Measurements from ENCODE around the gene ZNF85.
A peak's percentile ranks its signal among the peaks of the same experiment; 100 is the strongest.
"Not testable (repeated sequence)": the region's sequence is repeated elsewhere in the genome, so short reads cannot be mapped to it uniquely, and the experiment has no call there.

The ZNF85 gene

DNA sequence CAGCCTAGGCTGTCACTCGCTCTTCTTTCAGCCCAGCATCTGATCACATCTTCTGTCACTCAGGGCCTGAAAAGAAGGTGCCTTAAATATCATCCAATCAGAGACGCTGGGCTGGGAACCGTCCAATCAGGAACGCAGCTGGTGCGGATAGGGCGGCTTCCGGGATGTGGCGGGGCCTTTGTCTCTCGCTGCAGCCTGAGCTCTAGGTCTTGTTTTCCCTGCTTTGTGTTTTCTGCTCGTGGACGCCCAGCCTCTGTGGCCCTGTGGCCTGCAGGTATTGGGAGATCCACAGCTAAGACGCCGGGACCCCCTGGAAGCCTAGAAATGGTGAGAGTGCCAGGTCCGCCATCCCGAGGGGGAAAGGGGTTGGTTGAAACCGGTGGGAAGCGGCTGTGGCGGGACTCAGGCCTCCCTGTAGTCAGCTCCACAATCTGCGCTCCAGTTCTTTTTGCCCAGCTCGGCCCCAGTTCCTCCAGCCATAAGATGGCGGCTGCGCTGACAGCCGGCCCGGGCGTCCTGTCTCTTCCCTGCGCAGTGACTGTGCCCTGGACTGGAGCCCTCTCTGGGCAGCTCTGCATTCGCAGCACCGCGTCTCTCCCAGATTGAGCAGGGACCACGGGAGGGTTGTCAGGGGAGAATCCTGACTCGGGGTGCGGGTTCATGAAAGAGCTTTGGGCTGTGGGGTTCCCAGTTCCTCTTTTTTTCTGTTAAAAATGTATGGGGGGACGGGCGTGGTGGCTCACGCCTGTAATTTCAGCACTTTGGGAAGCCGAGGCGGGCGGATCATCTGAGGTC, at the start of gene ZNF85:
TSS of gene ZNF85 (plus strand) at position 175 of the 795 bp plus-strand sequence. CDS start at position 325, 150 bp downstream.
- peak; percentile 59 for DNase-seq (ENCODE audit: low read depth, low spot score)
- POLR2A ChIA-PET, result interaction anchor here (1.1 to 1.2 kb wide), 2 partner anchors 97 to 436 kb away, joined by 3 to 4 read pairs; partner anchors contain the start of genes ZNF430 and ZNF738
- TF ChIP-seq, protein P1, sequence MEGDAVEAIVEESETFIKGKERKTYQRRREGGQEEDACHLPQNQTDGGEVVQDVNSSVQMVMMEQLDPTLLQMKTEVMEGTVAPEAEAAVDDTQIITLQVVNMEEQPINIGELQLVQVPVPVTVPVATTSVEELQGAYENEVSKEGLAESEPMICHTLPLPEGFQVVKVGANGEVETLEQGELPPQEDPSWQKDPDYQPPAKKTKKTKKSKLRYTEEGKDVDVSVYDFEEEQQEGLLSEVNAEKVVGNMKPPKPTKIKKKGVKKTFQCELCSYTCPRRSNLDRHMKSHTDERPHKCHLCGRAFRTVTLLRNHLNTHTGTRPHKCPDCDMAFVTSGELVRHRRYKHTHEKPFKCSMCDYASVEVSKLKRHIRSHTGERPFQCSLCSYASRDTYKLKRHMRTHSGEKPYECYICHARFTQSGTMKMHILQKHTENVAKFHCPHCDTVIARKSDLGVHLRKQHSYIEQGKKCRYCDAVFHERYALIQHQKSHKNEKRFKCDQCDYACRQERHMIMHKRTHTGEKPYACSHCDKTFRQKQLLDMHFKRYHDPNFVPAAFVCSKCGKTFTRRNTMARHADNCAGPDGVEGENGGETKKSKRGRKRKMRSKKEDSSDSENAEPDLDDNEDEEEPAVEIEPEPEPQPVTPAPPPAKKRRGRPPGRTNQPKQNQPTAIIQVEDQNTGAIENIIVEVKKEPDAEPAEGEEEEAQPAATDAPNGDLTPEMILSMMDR (IDR thresholded peaks at IDR 0.05; ENCODE audit: insufficient read depth, low read length, missing control alignments), result peak; percentile 0
- CTCF ChIA-PET, result no interaction called here
- H3K4me3 ChIP-seq (ENCODE audit: low read depth, low read length), result peak within 1 kb of the TSS; percentile 81

DNA sequence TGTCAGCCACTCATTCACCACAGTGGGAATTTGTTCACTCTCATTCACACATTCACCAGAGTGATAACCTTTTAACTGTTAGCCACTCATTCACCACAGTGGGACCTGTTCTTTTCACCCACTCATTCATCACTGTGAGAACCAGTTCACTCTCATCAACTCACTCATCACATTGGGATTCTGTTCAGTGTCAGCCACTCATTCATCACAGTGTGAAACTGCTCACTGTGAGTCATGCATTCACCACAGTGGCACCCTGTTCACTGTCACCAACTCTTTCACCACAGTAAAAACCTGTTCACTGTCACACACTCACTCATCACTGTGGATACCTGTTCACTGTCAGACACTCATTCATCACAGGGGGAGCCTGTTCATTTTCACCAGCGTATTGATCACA, 43.5 kb upstream of the ZNF85 start:
- ChIA-PET POLR2A (no interaction called here), CTCF (no interaction called here)
- H3K4me3 ChIP-seq (ENCODE audit: low read depth, low read length), result no peak overlapping the region
- DNase-seq (ENCODE audit: low read depth, low spot score), result no peak
- TF ChIP-seq, protein P1 (IDR thresholded peaks at IDR 0.05; ENCODE audit: insufficient read depth, low read length, missing control alignments), result no peak

DNA sequence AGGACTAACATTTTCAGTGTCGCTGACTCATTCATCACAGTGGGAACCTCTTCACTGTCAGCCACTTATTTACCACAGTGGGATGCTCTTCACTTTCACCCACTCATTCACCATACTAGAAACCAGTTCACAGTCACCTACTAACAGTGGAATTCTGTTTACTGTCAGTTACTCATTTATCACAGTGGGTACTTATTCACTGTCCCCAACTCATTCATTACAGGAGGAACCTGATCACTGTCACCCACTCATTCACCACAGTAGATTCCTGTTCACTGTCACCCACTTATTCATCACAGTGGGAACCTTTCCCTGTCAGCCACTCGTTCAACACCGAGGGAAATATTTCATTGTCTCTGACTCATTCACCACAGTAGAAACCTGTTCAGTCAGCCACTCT, 10.1 kb upstream of the ZNF85 start:
- CTCF ChIA-PET, result no interaction called here
- TF ChIP-seq, protein P1 (IDR thresholded peaks at IDR 0.05; ENCODE audit: insufficient read depth, low read length, missing control alignments), result no peak
- POLR2A ChIA-PET, result no interaction called here
- DNase-seq (ENCODE audit: low read depth, low spot score), result no peak
- H3K4me3 ChIP-seq (ENCODE audit: low read depth, low read length), result no peak overlapping the region

DNA sequence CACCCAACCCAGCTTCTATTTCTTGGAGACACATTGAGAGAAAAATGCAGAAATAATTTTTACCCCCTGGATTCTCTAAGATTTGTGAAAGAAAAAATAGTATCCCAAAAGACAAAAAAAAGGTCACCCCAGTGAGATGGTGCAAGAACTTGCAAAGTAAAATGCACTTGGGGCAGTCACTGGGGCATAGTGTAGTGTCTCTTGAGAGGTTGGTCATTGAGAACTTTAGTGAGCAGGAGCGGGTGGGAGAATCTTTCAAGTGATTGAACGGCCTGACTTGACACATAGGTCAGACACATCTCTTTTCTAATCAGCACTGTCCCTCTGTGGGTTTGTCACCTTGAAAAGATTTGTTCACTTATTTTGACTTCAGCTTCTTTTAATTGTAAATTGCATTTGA, 2.4 kb downstream of the ZNF85 start:
- ChIA-PET POLR2A (no interaction called here), CTCF (no interaction called here)
- no peak overlapping the region for H3K4me3 ChIP-seq (ENCODE audit: low read depth, low read length)
- TF ChIP-seq, protein P1 (IDR thresholded peaks at IDR 0.05; ENCODE audit: insufficient read depth, low read length, missing control alignments), result no peak
- no peak for DNase-seq (ENCODE audit: low read depth, low spot score)

DNA sequence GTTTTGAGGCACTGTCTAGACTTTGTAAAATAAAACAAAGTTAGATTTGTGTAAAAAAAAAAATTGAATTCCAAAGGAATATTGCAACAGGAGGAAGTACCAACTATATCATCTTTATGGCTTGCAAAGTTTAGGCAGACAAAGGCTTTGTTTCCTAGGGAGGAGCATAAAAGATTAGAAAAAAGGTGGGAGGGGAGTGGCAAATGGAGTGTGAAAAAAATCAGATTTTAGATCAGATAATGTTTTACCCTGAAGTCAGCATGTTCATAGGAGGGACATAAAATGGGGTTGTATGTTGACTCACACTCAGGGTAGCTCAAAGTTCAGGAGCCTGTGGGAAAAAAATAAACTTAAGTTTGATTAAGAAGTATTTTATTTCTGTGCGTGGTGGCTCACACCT, 3.7 kb downstream of the ZNF85 start:
- no peak for DNase-seq (ENCODE audit: low read depth, low spot score)
- POLR2A ChIA-PET, result no interaction called here
- H3K4me3 ChIP-seq (ENCODE audit: low read depth, low read length), result no peak overlapping the region
- CTCF ChIA-PET, result no interaction called here
- TF ChIP-seq, protein P1 (IDR thresholded peaks at IDR 0.05; ENCODE audit: insufficient read depth, low read length, missing control alignments), result no peak

DNA sequence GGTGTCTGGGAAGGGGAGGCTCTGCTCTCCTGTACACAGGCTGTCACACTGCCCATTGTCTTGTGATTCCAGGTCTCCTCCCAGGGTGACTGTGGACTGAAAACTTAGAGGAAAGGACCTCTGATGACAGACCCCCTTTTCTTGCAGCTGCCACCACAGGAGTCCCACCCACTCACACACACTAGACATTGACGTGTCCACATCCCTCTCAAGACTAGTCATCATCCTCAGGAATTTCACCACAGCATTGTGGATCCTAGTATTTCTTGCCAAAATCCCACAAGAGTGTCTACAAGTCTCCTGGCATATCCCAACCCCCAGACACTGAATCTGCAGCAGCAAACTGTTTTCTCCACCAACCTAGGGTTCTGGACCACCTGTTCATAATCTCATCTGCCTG, 5.3 kb downstream of the ZNF85 start:
- TF ChIP-seq, protein P1 (IDR thresholded peaks at IDR 0.05; ENCODE audit: insufficient read depth, low read length, missing control alignments), result no peak
- DNase-seq (ENCODE audit: low read depth, low spot score), result peak; percentile 50
- no peak overlapping the region for H3K4me3 ChIP-seq (ENCODE audit: low read depth, low read length)
- ChIA-PET CTCF (no interaction called here), POLR2A (no interaction called here)

DNA sequence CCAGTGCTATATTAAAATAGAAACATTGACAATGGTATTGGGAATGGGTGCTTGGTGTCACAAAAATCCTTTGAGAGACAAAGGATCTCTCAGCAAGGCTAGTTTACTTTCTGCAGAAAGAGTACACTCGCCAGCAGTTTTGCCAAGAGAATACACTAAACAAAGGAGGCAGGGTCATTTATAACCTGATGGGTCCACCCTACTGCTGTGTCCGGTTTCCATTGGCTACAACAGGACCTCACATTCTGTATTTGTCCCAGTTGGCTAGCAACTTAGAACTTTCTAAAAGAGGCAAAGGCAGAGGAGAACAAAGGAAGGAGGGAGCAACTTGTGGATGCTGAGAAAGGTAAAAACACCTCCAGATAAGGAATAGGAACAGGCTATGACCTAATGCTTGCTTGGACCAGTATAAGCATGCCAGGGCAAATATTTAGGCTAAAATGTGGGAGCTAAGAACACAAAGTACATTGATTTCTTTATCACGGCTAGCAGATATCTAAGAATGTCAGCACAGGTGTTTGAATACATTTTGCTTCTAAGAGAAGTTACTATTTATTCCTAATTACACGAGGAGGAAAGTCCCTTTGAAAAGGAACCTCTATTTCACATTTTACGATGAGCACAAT, 13.4 kb downstream of the ZNF85 start:
- H3K4me3 ChIP-seq (ENCODE audit: low read depth, low read length); POLR2A ChIA-PET; DNase-seq (ENCODE audit: low read depth, low spot score); CTCF ChIA-PET: not testable (repeated sequence)

DNA sequence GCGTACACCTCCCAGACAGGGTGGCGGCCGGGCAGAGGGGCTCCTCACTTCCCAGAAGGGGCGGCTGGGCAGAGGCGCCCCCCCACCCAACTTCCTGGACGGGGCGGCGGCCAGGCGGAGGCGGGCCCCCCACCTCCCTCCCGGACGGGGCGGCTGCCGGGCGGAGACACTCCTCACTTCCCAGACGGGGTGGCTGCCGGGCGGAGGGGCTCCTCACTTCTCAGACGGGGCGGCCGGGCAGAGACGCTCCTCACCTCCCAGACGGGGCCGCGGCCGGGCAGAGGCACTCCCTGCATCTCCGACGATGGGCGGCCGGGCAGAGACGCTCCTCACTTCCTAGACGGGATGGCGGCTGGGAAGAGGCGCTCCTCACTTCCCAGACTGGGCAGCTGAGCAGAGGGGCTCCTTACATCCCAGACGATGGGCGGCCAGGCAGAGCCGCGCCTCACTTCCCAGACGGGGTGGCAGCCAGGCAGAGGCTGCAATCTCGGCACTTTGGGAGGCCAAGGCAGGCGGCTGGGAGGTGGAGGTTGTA, 29.6 kb downstream of the ZNF85 start:
- DNase-seq (ENCODE audit: low read depth, low spot score); CTCF ChIA-PET; POLR2A ChIA-PET; H3K4me3 ChIP-seq (ENCODE audit: low read depth, low read length): not testable (repeated sequence)

Measured in AG04449 (cell line).